CD4-positive, alpha-beta memory T cell (primary cell): Measurements from ENCODE around the gene NELL1. TPM values are rescaled to one million over a fixed set of nuclear protein-coding genes. Genes with fewer than 3 reads are reported as not detected.
A peak's percentile ranks its signal among the peaks of the same experiment; 100 is the strongest.

Experiments
- CTCF ChIA-PET: fragments of 350-600 bp; sonication (Branson Sonifier 250); formaldehyde crosslinking; loops from one replicate; lab custom pipeline; 2021; ENCODE audit warnings: inconsistent platforms; ENCODE audit not compliant: partially characterized antibody; lab: Charles Lee
- POLR2A ChIA-PET: fragments of 350-600 bp; sonication (Branson Sonifier 250); formaldehyde crosslinking; loops from one replicate; lab custom pipeline; 2021; ENCODE audit not compliant: partially characterized antibody; lab: Charles Lee
- DNase-seq, 5 donors: peaks; one replicate each; pipeline versions ENCODE4 v3.0.0 to v3.0.0-alpha.2; 2020 to 2022; ENCODE audit warnings: mixed read lengths in 1 of 5
- H3K27ac ChIP-seq: one replicate; pipeline ENCODE4 v1.7.0; 2013; ENCODE audit warnings: low read depth, low read length
- H3K27me3 ChIP-seq: 2 replicates; pipeline ENCODE4 v1.7.0; 2013; ENCODE audit warnings: mild to moderate bottlenecking, low read length, moderate library complexity; ENCODE audit not compliant: insufficient read depth
- H3K36me3 ChIP-seq: 2 replicates; pipeline ENCODE4 v1.7.0; 2013; ENCODE audit warnings: mild to moderate bottlenecking, low read length, moderate library complexity; ENCODE audit not compliant: insufficient read depth
- H3K4me1 ChIP-seq: 2 replicates; pipeline ENCODE4 v1.7.0; 2013; ENCODE audit warnings: mild to moderate bottlenecking, low read length, moderate library complexity; ENCODE audit not compliant: insufficient read depth
- H3K4me3 ChIP-seq, 2 donors: one replicate each; pipeline ENCODE4 v1.7.0; 2013; ENCODE audit warnings: low read length in 2 of 2, mild to moderate bottlenecking in 1 of 2
- H3K9me3 ChIP-seq, 2 donors: one replicate each; pipeline ENCODE4 v1.7.0; 2013; ENCODE audit warnings: low read length in 2 of 2, control low read depth in 1 of 2; ENCODE audit not compliant: control insufficient read depth in 1 of 2
- H3K27ac Mint-ChIP-seq, 7 donors: one replicate each; pipeline ENCODE4 v1.8.0; 2020 to 2021; ENCODE audit warnings: mixed read lengths in 7 of 7, mild to moderate bottlenecking in 6 of 7, inconsistent platforms in 3 of 7, moderate library complexity in 3 of 7
- H3K27me3 Mint-ChIP-seq, 2 donors: one replicate each; pipeline ENCODE4 v1.8.0; 2020 to 2021; ENCODE audit warnings: mixed read lengths in 2 of 2
- H3K36me3 Mint-ChIP-seq, 2 donors: one replicate each; pipeline ENCODE4 v1.8.0; 2020 to 2021; ENCODE audit warnings: mixed read lengths in 2 of 2, inconsistent platforms in 1 of 2, mild to moderate bottlenecking in 1 of 2
- H3K4me1 Mint-ChIP-seq, 4 donors: one replicate each; pipeline ENCODE4 v1.8.0; 2020 to 2021; ENCODE audit warnings: mixed read lengths in 4 of 4, mild to moderate bottlenecking in 1 of 4
- H3K4me3 Mint-ChIP-seq, 8 donors: one replicate each; pipeline ENCODE4 v1.8.0; 2020 to 2021; ENCODE audit warnings: mixed read lengths in 8 of 8, mild to moderate bottlenecking in 7 of 8, moderate library complexity in 6 of 8, inconsistent platforms in 3 of 8
- H3K9me3 Mint-ChIP-seq, 8 donors: one replicate each; pipeline ENCODE4 v1.8.0; 2020 to 2021; ENCODE audit warnings: mixed read lengths in 8 of 8, mild to moderate bottlenecking in 5 of 8, inconsistent platforms in 3 of 8, moderate library complexity in 1 of 8
- intact Hi-C: fragments of 100-400 bp; cut with micrococcal nuclease; formaldehyde crosslinking; loops from one replicate; pipeline ENCODE4 v1.15.1; 2023
- polyA plus RNA-seq, 2 donors: library from polyadenylated mRNA; unstranded; fragments of 300-500 nt; fragmentation: Illumina TruSeq; gene quantifications; one replicate each; pipeline ENCODE4 v1.2.3, GENCODE V29; 2021
- total RNA-seq, 2 experiments: library from RNA; stranded (reverse); gene quantifications; one replicate each; pipeline ENCODE4 v1.2.3, GENCODE V29; 2021

The NELL1 gene
- total and polyA plus RNA-seq, 4 experiments from 2014 or later: not detected

DNA sequence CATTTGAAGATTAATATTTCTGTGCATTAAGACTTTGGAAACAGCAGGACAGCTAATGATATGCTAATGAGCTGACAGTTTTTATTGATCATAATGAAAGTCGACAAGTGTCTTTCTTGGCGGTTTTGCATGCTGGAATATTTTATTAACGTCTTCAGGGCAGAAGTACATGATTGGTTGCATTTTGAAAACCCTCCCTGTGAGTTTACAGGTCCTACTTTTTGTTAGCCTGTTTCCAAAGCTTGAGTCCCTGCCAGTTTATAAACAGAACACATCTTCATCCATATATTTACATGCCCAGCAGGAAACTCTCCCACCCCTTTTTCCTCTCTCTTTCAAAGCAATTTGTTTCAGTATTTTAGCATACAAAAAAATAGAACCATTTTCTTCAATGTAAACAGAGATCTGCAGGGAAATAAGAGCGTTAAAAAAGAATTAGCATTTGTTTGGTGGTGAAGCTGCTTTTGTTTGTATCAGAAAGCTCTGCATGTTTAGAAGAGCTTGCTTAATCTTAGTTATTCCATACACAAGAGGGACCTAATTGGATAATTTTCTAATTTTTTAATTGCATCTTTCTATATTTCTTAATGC is 243.6 kb downstream of the NELL1 start:
- Histone ChIP-seq H3K4me1 (no peaks in the 10 kb centered on the region), H3K4me3 (no peak overlapping the region), H3K36me3 (no peaks in the 10 kb centered on the region), H3K27ac (no peak overlapping the region), H3K27me3 (no peaks in the 10 kb centered on the region), H3K9me3 (no peaks in the 10 kb centered on the region)
- Mint-ChIP-seq H3K4me3 (no peak overlapping the region), H3K9me3 (peaks cover 0 to 7% (median 2%) of the 10 kb centered on the region in 8 donors), H3K27ac (no peak overlapping the region), H3K36me3 (no peaks in the 10 kb centered on the region), H3K4me1 (no peaks in the 10 kb centered on the region), H3K27me3 (no peaks in the 10 kb centered on the region)
- ChIA-PET CTCF (no interaction called here), POLR2A (no interaction called here)
- intact Hi-C loops: no loop called here
- DNase-seq: no peak

GRCh38 chr11:20917306-20917705 is 247.9 kb downstream of the NELL1 start:
- H3K9me3 Mint-ChIP-seq: peaks cover 0 to 15% (median under 1%) of the 10 kb centered on the region in 8 donors
- no peak for DNase-seq
- no peaks in the 10 kb centered on the region for H3K27me3 Mint-ChIP-seq
- H3K4me3 Mint-ChIP-seq: no peak overlapping the region
- H3K9me3 ChIP-seq: no peaks in the 10 kb centered on the region
- H3K27ac Mint-ChIP-seq: no peak overlapping the region
- no peaks in the 10 kb centered on the region for H3K4me1 ChIP-seq
- intact Hi-C loops: no loop called here
- no peaks in the 10 kb centered on the region for H3K36me3 Mint-ChIP-seq
- H3K27ac ChIP-seq: no peak overlapping the region
- H3K36me3 ChIP-seq: no peaks in the 10 kb centered on the region
- POLR2A ChIA-PET: interaction anchor here (0.8 kb wide), 1 partner anchor 76 kb away, joined by 3 read pairs; no protein-coding TSS in a partner anchor
- no peak overlapping the region for H3K4me3 ChIP-seq
- no peaks in the 10 kb centered on the region for H3K4me1 Mint-ChIP-seq
- CTCF ChIA-PET: no interaction called here
- H3K27me3 ChIP-seq: no peaks in the 10 kb centered on the region

DNA sequence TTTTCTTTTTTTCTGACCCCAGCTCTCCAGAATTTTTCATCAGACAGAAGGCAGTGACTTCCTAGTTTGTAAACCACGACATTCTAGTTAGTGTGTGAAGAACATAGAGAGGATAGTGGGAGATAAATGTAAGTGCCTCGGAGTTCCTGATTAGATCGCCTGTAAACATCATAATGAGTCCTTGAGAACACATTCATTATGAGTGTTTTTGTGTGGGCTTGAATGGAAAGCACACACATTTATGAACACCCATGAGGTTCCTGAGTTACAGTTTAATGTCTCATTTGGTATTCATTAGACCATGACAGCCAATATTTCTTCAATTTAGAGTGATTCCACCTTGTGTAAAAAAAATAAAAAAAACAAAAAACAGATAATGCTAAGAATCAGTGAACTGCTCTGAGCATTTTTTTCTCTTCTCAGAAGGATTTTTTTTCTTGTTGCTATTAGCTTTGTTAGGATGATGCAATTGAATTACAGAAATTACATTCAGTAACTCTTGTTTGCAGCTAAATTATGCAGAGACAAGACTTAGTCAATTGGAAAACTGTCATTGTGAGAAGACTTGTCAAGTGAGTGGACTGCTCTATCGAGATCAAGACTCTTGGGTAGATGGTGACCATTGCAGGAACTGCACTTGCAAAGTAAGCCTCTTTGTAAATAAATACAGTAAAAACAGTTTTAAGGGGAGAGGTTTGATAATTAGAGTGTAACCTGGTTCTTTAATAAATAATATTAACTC is 257.6 kb downstream of the NELL1 start:
- H3K36me3 Mint-ChIP-seq: no peaks in the 10 kb centered on the region
- Histone ChIP-seq H3K4me1 (no peaks in the 10 kb centered on the region), H3K9me3 (no peaks in the 10 kb centered on the region), H3K27me3 (no peaks in the 10 kb centered on the region), H3K36me3 (no peaks in the 10 kb centered on the region), H3K27ac (no peak overlapping the region), H3K4me3 (no peak overlapping the region)
- no peak overlapping the region for H3K4me3 Mint-ChIP-seq
- CTCF ChIA-PET: no interaction called here
- peaks cover 0 to 8% (median 4%) of the 10 kb centered on the region in 8 donors for H3K9me3 Mint-ChIP-seq
- no peak overlapping the region for H3K27ac Mint-ChIP-seq
- intact Hi-C loops: no loop called here
- H3K4me1 Mint-ChIP-seq: no peaks in the 10 kb centered on the region
- no peak for DNase-seq
- POLR2A ChIA-PET: interaction anchor here (1.3 kb wide), 1 partner anchor 15 kb away, joined by 3 read pairs; no protein-coding TSS in a partner anchor
- peaks cover 0 to 1% of the 10 kb centered on the region in 2 donors for H3K27me3 Mint-ChIP-seq

DNA sequence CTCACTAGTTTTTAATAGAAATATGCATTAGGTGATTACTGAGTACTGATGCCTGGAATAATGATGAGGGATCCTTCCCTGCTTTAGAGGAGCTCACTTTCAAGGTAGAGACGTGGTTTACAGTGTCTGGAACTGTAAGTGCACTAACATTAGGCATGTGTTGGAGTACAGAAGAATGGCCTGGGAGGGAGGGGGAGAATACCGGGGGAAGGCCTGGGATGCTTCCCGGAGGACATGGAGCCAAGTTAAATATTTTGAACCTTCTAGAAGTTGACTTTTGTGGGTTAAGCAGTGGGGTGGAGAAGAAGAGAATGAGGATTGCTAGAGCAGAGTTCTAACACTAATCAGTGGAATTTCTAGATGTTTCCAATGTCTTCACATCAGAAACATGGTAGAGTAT is 261.6 kb downstream of the NELL1 start:
- intact Hi-C loops: no loop called here

DNA sequence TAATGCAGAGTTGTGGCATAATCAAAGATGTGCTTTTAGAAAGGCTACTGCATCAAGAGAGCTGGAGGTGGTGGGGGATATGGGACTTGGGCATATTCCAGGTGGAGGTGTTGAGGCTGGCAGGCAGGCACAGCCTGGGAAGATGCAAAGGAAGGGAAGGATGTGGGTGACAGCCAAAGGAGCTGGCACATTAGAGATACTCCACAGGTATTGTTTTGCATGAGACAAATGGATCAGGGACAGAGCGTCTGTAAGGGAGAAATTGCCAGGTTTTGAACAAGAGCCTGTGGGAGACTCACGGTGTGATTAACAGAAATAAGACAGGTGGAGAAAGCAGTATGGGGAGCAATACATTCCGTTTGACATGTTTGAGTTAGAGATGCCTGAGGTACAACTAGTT is 263.7 kb downstream of the NELL1 start:
- intact Hi-C loops: no loop called here

More for the DNA sequence above, 261.6 kb downstream of the NELL1 start:
- Mint-ChIP-seq H3K9me3 (peaks cover 0 to 8% (median 3%) of the 10 kb centered on the region in 8 donors), H3K4me3 (no peak overlapping the region), H3K27ac (no peak overlapping the region), H3K36me3 (no peaks in the 10 kb centered on the region), H3K4me1 (no peaks in the 10 kb centered on the region), H3K27me3 (peaks cover 0 to 1% of the 10 kb centered on the region in 2 donors)
- Histone ChIP-seq H3K9me3 (no peaks in the 10 kb centered on the region), H3K4me1 (no peaks in the 10 kb centered on the region), H3K27me3 (no peaks in the 10 kb centered on the region), H3K36me3 (no peaks in the 10 kb centered on the region), H3K4me3 (no peak overlapping the region), H3K27ac (no peak overlapping the region)
- no peak for DNase-seq
- POLR2A ChIA-PET: no interaction called here
- CTCF ChIA-PET: interaction anchor here (0.7 kb wide), 1 partner anchor 48 kb away, joined by 4 read pairs; no protein-coding TSS in a partner anchor

DNA sequence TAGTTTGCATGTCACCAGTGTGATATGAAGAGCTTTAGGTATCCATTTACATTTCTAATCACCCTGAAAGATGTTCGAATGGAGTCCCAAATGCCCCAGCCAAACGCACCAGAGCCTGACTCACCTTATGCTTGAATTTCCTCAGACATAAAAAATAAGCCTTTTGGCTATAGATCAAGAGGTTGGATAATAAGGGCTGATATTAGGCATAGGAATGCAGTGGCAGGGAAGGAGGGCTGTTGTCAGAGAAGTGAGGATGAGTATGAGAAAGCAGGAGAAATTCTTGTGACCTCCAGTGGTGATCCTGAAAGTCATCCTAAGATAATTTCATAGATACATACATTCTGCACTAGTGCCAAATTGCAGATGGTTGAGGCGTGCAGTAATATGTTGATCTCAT is 264.6 kb downstream of the NELL1 start:
- Mint-ChIP-seq H3K4me3 (no peak overlapping the region), H3K4me1 (no peaks in the 10 kb centered on the region), H3K27me3 (peaks cover 0 to 1% of the 10 kb centered on the region in 2 donors), H3K36me3 (no peaks in the 10 kb centered on the region), H3K27ac (no peak overlapping the region), H3K9me3 (peaks cover 0 to 7% (median 4%) of the 10 kb centered on the region in 8 donors)
- ChIA-PET CTCF (no interaction called here), POLR2A (no interaction called here)
- H3K36me3 ChIP-seq: no peaks in the 10 kb centered on the region
- peaks cover 0 to under 1% of the 10 kb centered on the region in 2 donors for H3K9me3 ChIP-seq
- no peaks in the 10 kb centered on the region for H3K27me3 ChIP-seq
- DNase-seq: no peak
- H3K4me1 ChIP-seq: no peaks in the 10 kb centered on the region
- no peak overlapping the region for H3K4me3 ChIP-seq
- no peak overlapping the region for H3K27ac ChIP-seq
- intact Hi-C loops: no loop called here

More for the DNA sequence above, 263.7 kb downstream of the NELL1 start:
- ChIA-PET POLR2A (no interaction called here), CTCF (no interaction called here)
- Mint-ChIP-seq H3K4me1 (no peaks in the 10 kb centered on the region), H3K27me3 (peaks cover 0 to 1% of the 10 kb centered on the region in 2 donors), H3K27ac (no peak overlapping the region), H3K4me3 (no peak overlapping the region), H3K9me3 (peaks cover 0 to 7% (median 3%) of the 10 kb centered on the region in 8 donors), H3K36me3 (no peaks in the 10 kb centered on the region)
- Histone ChIP-seq H3K27me3 (no peaks in the 10 kb centered on the region), H3K4me1 (no peaks in the 10 kb centered on the region), H3K4me3 (no peak overlapping the region), H3K9me3 (no peaks in the 10 kb centered on the region), H3K27ac (no peak overlapping the region), H3K36me3 (no peaks in the 10 kb centered on the region)
- DNase-seq: no peak

- H3K27me3 ChIP-seq: no peaks in the 10 kb centered on the region
- ChIA-PET CTCF (no interaction called here), POLR2A (no interaction called here)
- no peak overlapping the region for H3K27ac ChIP-seq
- DNase-seq: no peak
- no peaks in the 10 kb centered on the region for H3K36me3 ChIP-seq
- Mint-ChIP-seq H3K9me3 (peaks cover 0 to 9% (median 5%) of the 10 kb centered on the region in 8 donors), H3K36me3 (no peaks in the 10 kb centered on the region), H3K27ac (no peak overlapping the region), H3K27me3 (no peaks in the 10 kb centered on the region), H3K4me1 (no peaks in the 10 kb centered on the region), H3K4me3 (peak overlapping the region in 1 of 8 donors; percentile 13)
- H3K9me3 ChIP-seq: peaks cover 0 to 6% of the 10 kb centered on the region in 2 donors
- intact Hi-C loops: no loop called here
- H3K4me1 ChIP-seq: no peaks in the 10 kb centered on the region
- no peak overlapping the region for H3K4me3 ChIP-seq
Observed at GRCh38 chr11:20934516-20934915, 265.1 kb downstream of the NELL1 start.
